OCI-LY1 (cell line): ENCODE data around the gene POFUT1.

Source experiments
- EZH2 ChIP-seq: fragments of 200-600 bp; sonication (generic), shearing (Covaris generic); IDR thresholded peaks from 2 replicates; pipeline ENCODE4 v1.8.0; 2017; ENCODE audit warnings: borderline replicate concordance, mixed run types, mild to moderate bottlenecking, antibody characterized with exemption, low read length, moderate library complexity, mixed read lengths
- TF ChIP-seq, protein P1 (sequence below): fragments of 200-600 bp; sonication (generic), shearing (Covaris generic); IDR thresholded peaks from 2 replicates; pipeline ENCODE4 v1.5.1; 2017; ENCODE audit warnings: mild to moderate bottlenecking, antibody characterized with exemption, low read length, moderate library complexity, mixed read lengths

DNA sequence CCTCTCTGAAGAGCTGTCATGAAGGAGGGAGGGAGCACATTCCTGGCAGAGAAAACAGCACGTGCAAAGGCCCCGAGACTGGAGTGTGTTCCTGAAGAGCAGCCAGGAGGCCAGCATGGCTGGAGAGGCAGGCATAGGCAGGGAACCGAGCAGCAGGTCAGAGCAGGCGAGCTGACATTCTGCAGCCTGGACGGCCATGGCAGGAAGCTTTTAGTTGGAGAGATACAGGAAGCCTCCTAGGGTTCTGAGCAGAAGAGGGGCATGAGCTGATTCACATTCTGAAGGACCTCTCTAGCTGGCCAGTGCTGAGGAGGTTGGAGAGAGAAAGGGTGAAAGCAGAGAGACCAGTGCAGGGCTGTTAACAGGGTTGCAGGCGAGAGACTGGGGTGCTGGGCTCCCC is 29.7 kb downstream of the POFUT1 start:
- TF ChIP-seq, protein P1, sequence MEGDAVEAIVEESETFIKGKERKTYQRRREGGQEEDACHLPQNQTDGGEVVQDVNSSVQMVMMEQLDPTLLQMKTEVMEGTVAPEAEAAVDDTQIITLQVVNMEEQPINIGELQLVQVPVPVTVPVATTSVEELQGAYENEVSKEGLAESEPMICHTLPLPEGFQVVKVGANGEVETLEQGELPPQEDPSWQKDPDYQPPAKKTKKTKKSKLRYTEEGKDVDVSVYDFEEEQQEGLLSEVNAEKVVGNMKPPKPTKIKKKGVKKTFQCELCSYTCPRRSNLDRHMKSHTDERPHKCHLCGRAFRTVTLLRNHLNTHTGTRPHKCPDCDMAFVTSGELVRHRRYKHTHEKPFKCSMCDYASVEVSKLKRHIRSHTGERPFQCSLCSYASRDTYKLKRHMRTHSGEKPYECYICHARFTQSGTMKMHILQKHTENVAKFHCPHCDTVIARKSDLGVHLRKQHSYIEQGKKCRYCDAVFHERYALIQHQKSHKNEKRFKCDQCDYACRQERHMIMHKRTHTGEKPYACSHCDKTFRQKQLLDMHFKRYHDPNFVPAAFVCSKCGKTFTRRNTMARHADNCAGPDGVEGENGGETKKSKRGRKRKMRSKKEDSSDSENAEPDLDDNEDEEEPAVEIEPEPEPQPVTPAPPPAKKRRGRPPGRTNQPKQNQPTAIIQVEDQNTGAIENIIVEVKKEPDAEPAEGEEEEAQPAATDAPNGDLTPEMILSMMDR: no peak
- no peak for TF ChIP-seq EZH2
